ENCODE data around the gene LPCAT1.

LPCAT1 gene

GRCh38 chr5:1419476-1420210 is 104.1 kb downstream of the LPCAT1 start:
- FAIRE-seq: no peak

GRCh38 chr5:1418921-1419280 is 104.9 kb downstream of the LPCAT1 start:
- no peak for FAIRE-seq

- no peak for FAIRE-seq
These were observed 105.4 kb downstream of the LPCAT1 start for GRCh38 chr5:1418238-1418920.

GRCh38 chr5:1417586-1418225 is 106.1 kb downstream of the LPCAT1 start:
- no peak for FAIRE-seq

- FAIRE-seq: no peak
These were observed 106.8 kb downstream of the LPCAT1 start for GRCh38 chr5:1416856-1417469.

- no peak for FAIRE-seq
These were observed 108.0 kb downstream of the LPCAT1 start for GRCh38 chr5:1415626-1416360.

GRCh38 chr5:1415059-1415425 is 108.7 kb downstream of the LPCAT1 start:
- no peak for FAIRE-seq

- no peak for FAIRE-seq
These were observed 109.3 kb downstream of the LPCAT1 start for GRCh38 chr5:1414311-1415058.

GRCh38 chr5:1413611-1414241 is 110.0 kb downstream of the LPCAT1 start:
- FAIRE-seq: no peak

GRCh38 chr5:1413211-1413610 is 110.5 kb downstream of the LPCAT1 start:
- FAIRE-seq: no peak

GRCh38 chr5:1412621-1413020 is 111.1 kb downstream of the LPCAT1 start:
- no peak for FAIRE-seq

GRCh38 chr5:1412163-1412562 is 111.6 kb downstream of the LPCAT1 start:
- FAIRE-seq: no peak
